Measurements from ENCODE around the gene KRT28.

Gene KRT28

GRCh38 chr17:40765657-40766056 is 34.1 kb downstream of the KRT28 start:
- no peak for TF ChIP-seq ZNF473 (tag by site-specific recombination; IDR thresholded peaks at IDR 0.05)
- TF ChIP-seq ZNF266 (tag by site-specific recombination; IDR thresholded peaks at IDR 0.05; ENCODE audit: low read depth), result no peak
- no peak for TF ChIP-seq ZNF2 (tag by site-specific recombination; IDR thresholded peaks at IDR 0.05)
- POLR2A ChIA-PET, result no interaction called here
- Histone ChIP-seq H3K9me3 (ENCODE audit: control insufficient read depth, insufficient read depth, low read depth, low read length) (no peaks in the 10 kb centered on the region), H3K36me3 (ENCODE audit: control insufficient read depth in 2 of 2, insufficient read depth in 1 of 2, low read length in 2 of 2) (no peaks in the 10 kb centered on the region), H3K4me1 (ENCODE audit: control insufficient read depth, insufficient read depth, low read length) (no peaks in the 10 kb centered on the region), H3K27ac (ENCODE audit: extremely low read depth, low read depth, low read length) (no peak overlapping the region), H3K4me3 (ENCODE audit: low read depth, low read length) (no peak overlapping the region)
- CTCF ChIA-PET, result no interaction called here

- TF ChIP-seq KLF9 (tag by site-specific recombination; IDR thresholded peaks at IDR 0.05; ENCODE audit: low read depth) (no peak), TRIM28 (IDR thresholded peaks at IDR 0.05; ENCODE audit: borderline replicate concordance, low read length) (peak; percentile 49; the same call in 1 of the 2 replicates), SETDB1 (IDR thresholded peaks at IDR 0.05; ENCODE audit: insufficient read length, low read length) (peak; percentile 87), ZBTB17 (tag by site-specific recombination; IDR thresholded peaks at IDR 0.05) (no peak), ZNF423 (tag by site-specific recombination; IDR thresholded peaks at IDR 0.05) (no peak), ZBTB20 (tag by site-specific recombination; IDR thresholded peaks at IDR 0.05) (no peak), YY2 (tag by site-specific recombination; IDR thresholded peaks at IDR 0.05) (no peak)
These were observed 36.0 kb downstream of the KRT28 start for GRCh38 chr17:40763752-40764151.

DNA sequence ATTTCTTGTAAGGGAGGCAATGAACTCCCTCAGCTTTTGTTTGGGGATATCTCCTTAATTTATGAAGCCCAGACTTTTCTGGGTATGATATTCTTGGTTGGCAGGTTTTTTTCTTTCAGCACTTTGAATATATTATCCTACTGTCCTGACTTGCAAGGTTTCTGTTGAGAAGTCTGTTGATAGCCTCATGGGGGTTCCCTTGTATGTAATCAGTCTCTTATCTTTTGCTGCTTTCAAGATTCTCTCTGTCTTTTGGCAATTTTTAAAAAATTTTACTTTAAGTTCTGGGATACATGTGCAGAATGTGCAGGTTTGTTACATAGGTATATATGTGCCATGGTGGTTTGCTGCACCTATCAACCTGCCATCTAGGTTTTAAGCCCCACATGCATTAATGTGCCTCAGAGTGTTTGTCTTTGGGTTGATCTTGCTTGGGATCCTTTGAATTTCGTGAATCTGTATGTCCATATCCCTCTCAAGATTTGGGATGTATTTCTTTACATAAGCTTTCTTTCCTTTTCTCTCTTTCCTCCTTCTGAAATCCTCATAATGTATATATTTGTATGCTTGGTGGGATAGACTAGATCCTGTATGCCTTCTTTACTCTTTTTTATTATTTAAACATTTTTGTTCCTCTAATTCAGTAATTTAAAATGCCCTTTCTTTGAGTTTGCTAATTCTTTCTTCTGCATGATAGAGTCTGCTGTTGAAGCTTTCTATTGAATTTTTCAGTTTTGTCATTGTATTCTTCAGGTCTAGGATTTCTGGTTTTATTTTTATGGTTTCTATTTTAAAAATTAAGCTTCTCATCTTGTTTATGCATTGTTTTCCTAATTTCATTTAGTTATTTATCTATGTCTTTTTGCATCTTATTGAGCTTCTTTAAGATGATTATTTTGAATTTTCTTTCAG is 39.4 kb downstream of the KRT28 start:
- CTCF ChIA-PET, result interaction anchor here (0.6 to 0.7 kb wide), 3 partner anchors 25 to 1285 kb away, joined by 3 to 4 read pairs (median 3); no protein-coding TSS in a partner anchor
- H3K36me3 ChIP-seq (ENCODE audit: control insufficient read depth in 2 of 2, insufficient read depth in 1 of 2, low read length in 2 of 2), result no peaks in the 10 kb centered on the region
- POLR2A ChIA-PET, result no interaction called here
- no peaks in the 10 kb centered on the region for H3K4me1 ChIP-seq (ENCODE audit: control insufficient read depth, insufficient read depth, low read length)
- TF ChIP-seq ZNF624 (tag by site-specific recombination; IDR thresholded peaks at IDR 0.05) (no peak), ZBTB20 (tag by site-specific recombination; IDR thresholded peaks at IDR 0.05) (no peak), SETDB1 (IDR thresholded peaks at IDR 0.05; ENCODE audit: insufficient read length, low read length) (peak; percentile 94), EGR2 (tag by site-specific recombination; IDR thresholded peaks at IDR 0.05; ENCODE audit: low read depth) (no peak), ZFP69B (tag by site-specific recombination; IDR thresholded peaks at IDR 0.05) (no peak), ZNF660 (tag by site-specific recombination; IDR thresholded peaks at IDR 0.05) (no peak), HOXD13 (CRISPR knock-in tag; IDR thresholded peaks at IDR 0.05; ENCODE audit: borderline replicate concordance) (no peak), TRIM28 (IDR thresholded peaks at IDR 0.05; ENCODE audit: borderline replicate concordance, low read length) (no peak), ZNF221 (tag by site-specific recombination; IDR thresholded peaks at IDR 0.05; ENCODE audit: borderline replicate concordance) (no peak), ZNF211 (tag by site-specific recombination; IDR thresholded peaks at IDR 0.05; ENCODE audit: low read depth) (no peak), PATZ1 (tag by site-specific recombination; IDR thresholded peaks at IDR 0.05) (no peak), ZNF548 (tag by site-specific recombination; IDR thresholded peaks at IDR 0.05) (no peak), ZNF585B (tag by site-specific recombination; IDR thresholded peaks at IDR 0.05) (no peak), ZNF791 (tag by site-specific recombination; IDR thresholded peaks at IDR 0.05) (peak; percentile 94), ZNF19 (tag by site-specific recombination; IDR thresholded peaks at IDR 0.05; ENCODE audit: low read depth) (no peak), TCF7L2 (IDR thresholded peaks at IDR 0.05; ENCODE audit: borderline replicate concordance, low read depth, low read length) (no peak)
- TF ChIP-seq, protein P1, sequence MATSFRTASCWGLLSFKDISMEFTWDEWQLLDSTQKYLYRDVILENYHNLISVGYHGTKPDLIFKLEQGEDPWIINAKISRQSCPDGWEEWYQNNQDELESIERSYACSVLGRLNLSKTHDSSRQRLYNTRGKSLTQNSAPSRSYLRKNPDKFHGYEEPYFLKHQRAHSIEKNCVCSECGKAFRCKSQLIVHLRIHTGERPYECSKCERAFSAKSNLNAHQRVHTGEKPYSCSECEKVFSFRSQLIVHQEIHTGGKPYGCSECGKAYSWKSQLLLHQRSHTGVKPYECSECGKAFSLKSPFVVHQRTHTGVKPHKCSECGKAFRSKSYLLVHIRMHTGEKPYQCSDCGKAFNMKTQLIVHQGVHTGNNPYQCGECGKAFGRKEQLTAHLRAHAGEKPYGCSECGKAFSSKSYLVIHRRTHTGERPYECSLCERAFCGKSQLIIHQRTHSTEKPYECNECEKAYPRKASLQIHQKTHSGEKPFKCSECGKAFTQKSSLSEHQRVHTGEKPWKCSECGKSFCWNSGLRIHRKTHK (tag by site-specific recombination; IDR thresholded peaks at IDR 0.05), result no peak
- TF ChIP-seq, protein P2, sequence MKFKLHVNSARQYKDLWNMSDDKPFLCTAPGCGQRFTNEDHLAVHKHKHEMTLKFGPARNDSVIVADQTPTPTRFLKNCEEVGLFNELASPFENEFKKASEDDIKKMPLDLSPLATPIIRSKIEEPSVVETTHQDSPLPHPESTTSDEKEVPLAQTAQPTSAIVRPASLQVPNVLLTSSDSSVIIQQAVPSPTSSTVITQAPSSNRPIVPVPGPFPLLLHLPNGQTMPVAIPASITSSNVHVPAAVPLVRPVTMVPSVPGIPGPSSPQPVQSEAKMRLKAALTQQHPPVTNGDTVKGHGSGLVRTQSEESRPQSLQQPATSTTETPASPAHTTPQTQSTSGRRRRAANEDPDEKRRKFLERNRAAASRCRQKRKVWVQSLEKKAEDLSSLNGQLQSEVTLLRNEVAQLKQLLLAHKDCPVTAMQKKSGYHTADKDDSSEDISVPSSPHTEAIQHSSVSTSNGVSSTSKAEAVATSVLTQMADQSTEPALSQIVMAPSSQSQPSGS (tag by site-specific recombination; IDR thresholded peaks at IDR 0.05; ENCODE audit: low read depth), result no peak
- no peak overlapping the region for H3K4me3 ChIP-seq (ENCODE audit: low read depth, low read length)
- H3K9me3 ChIP-seq (ENCODE audit: control insufficient read depth, insufficient read depth, low read depth, low read length), result no peaks in the 10 kb centered on the region
- no peak overlapping the region for H3K27ac ChIP-seq (ENCODE audit: extremely low read depth, low read depth, low read length)

More at GRCh38 chr17:40763752-40764151, 36.0 kb downstream of the KRT28 start:
- Histone ChIP-seq H3K36me3 (ENCODE audit: control insufficient read depth in 2 of 2, insufficient read depth in 1 of 2, low read length in 2 of 2) (no peaks in the 10 kb centered on the region), H3K27ac (ENCODE audit: extremely low read depth, low read depth, low read length) (no peak overlapping the region), H3K9me3 (ENCODE audit: control insufficient read depth, insufficient read depth, low read depth, low read length) (no peaks in the 10 kb centered on the region), H3K4me1 (ENCODE audit: control insufficient read depth, insufficient read depth, low read length) (no peaks in the 10 kb centered on the region), H3K4me3 (ENCODE audit: low read depth, low read length) (no peak overlapping the region)
- ChIA-PET CTCF (interaction anchor here (0.7 to 1.3 kb wide), 4 partner anchors 148 to 786 kb away, joined by 3 to 4 read pairs (median 3); no protein-coding TSS in a partner anchor), POLR2A (no interaction called here)
